Peyer's patch (tissue), 4 donors: ENCODE results near the gene UGT1A3.

Experiments
- CTCF ChIP-seq, 6 experiments: fragments of 450-650 bp in 4 of 6; fragments of 200-600 bp in 2 of 6; sonication (generic) in 1 of 6; IDR thresholded peaks; one replicate each; pipeline ENCODE4 v1.5.1; 2017 to 2019; ENCODE audit warnings: antibody characterized with exemption in 6 of 6, mild to moderate bottlenecking in 3 of 6, moderate library complexity in 1 of 6
- POLR2A ChIP-seq, 2 donors: fragments of 450-650 bp; IDR thresholded peaks; one replicate each; pipeline ENCODE4 v1.5.1; 2017; ENCODE audit warnings: antibody characterized with exemption in 2 of 2, mild to moderate bottlenecking in 2 of 2, moderate library complexity in 2 of 2

GRCh38 chr2:233754872-233755611 is 26.2 kb downstream of the UGT1A3 start:
- TF ChIP-seq CTCF (IDR thresholded peaks at IDR 0.05), result no peak
- no peak for TF ChIP-seq POLR2A (IDR thresholded peaks at IDR 0.05)
